CD8-positive, alpha-beta memory T cell (primary cell): Measurements from ENCODE around the gene PRR30. TPM values are rescaled to one million over a fixed set of nuclear protein-coding genes. Genes with fewer than 3 reads are reported as not detected.
A peak's percentile ranks its signal among the peaks of the same experiment; 100 is the strongest.

ENCODE experiments used
- CTCF ChIA-PET: fragments of 350-600 bp; sonication (Branson Sonifier 250); formaldehyde crosslinking; loops from one replicate; lab custom pipeline; 2021; ENCODE audit warnings: antibody characterized with exemption; lab: Charles Lee
- POLR2A ChIA-PET: fragments of 350-600 bp; sonication (Branson Sonifier 250); formaldehyde crosslinking; loops from one replicate; lab custom pipeline; 2021; ENCODE audit warnings: antibody characterized with exemption; lab: Charles Lee
- DNase-seq, 5 donors: peaks; one replicate each; pipeline versions ENCODE4 v3.0.0 to v3.0.0-alpha.2; 2020 to 2022; ENCODE audit warnings: mixed read lengths in 1 of 5
- H3K27ac ChIP-seq: one replicate; pipeline ENCODE4 v1.7.0; 2013; ENCODE audit warnings: low read depth, mild to moderate bottlenecking, low read length, moderate library complexity
- H3K27me3 ChIP-seq: 2 replicates; pipeline ENCODE4 v1.7.0; 2013; ENCODE audit warnings: low read length, mild to moderate bottlenecking; ENCODE audit not compliant: insufficient read depth, poor library complexity, severe bottlenecking
- H3K36me3 ChIP-seq: 2 replicates; pipeline ENCODE4 v1.7.0; 2013; ENCODE audit warnings: mild to moderate bottlenecking, low read length, moderate library complexity; ENCODE audit not compliant: insufficient read depth
- H3K4me1 ChIP-seq: 2 replicates; pipeline ENCODE4 v1.7.0; 2013; ENCODE audit warnings: mild to moderate bottlenecking, low read length, moderate library complexity; ENCODE audit not compliant: insufficient read depth
- H3K4me3 ChIP-seq: 2 replicates; pipeline ENCODE4 v1.7.0; 2013; ENCODE audit warnings: mild to moderate bottlenecking, low read length
- H3K9me3 ChIP-seq: 2 replicates; pipeline ENCODE4 v1.7.0; 2013; ENCODE audit warnings: mild to moderate bottlenecking, low read length
- H3K27ac Mint-ChIP-seq, 8 donors: one replicate each; pipeline ENCODE4 v1.8.0; 2020 to 2021; ENCODE audit warnings: mixed read lengths in 8 of 8, mild to moderate bottlenecking in 6 of 8, inconsistent platforms in 3 of 8, moderate library complexity in 3 of 8
- H3K27me3 Mint-ChIP-seq, 2 donors: one replicate each; pipeline ENCODE4 v1.8.0; 2020 to 2021; ENCODE audit warnings: mixed read lengths in 2 of 2, mild to moderate bottlenecking in 1 of 2, moderate library complexity in 1 of 2
- H3K36me3 Mint-ChIP-seq, 3 donors: one replicate each; pipeline ENCODE4 v1.8.0; 2020 to 2021; ENCODE audit warnings: mixed read lengths in 3 of 3, inconsistent platforms in 1 of 3, mild to moderate bottlenecking in 1 of 3
- H3K4me1 Mint-ChIP-seq, 3 donors: one replicate each; pipeline ENCODE4 v1.8.0; 2020 to 2021; ENCODE audit warnings: mixed read lengths in 3 of 3, inconsistent platforms in 1 of 3, mild to moderate bottlenecking in 1 of 3
- H3K4me3 Mint-ChIP-seq, 7 donors: one replicate each; pipeline ENCODE4 v1.8.0; 2020 to 2021; ENCODE audit warnings: mixed read lengths in 7 of 7, mild to moderate bottlenecking in 6 of 7, moderate library complexity in 4 of 7, inconsistent platforms in 2 of 7
- H3K9me3 Mint-ChIP-seq, 5 donors: one replicate each; pipeline ENCODE4 v1.8.0; 2020 to 2022; ENCODE audit warnings: mixed read lengths in 5 of 5, mild to moderate bottlenecking in 3 of 5, moderate library complexity in 2 of 5, inconsistent platforms in 1 of 5
- polyA plus RNA-seq: library from polyadenylated mRNA; unstranded; fragments of 300-500 nt; fragmentation: Illumina TruSeq; gene quantifications from one replicate; pipeline ENCODE4 v1.2.3, GENCODE V29; 2021
- total RNA-seq, 2 experiments: library from RNA; stranded (reverse); gene quantifications; one replicate each; pipeline ENCODE4 v1.2.3, GENCODE V29; 2021

Gene PRR30
- total and polyA plus RNA-seq, 3 experiments from 2014 or later: not detected

- peak overlapping the region in 1 of 8 donors; percentile 17 for H3K27ac Mint-ChIP-seq
- H3K4me1 Mint-ChIP-seq: peaks cover 8 to 16% (median 8%) of the 10 kb centered on the region in 3 donors
- POLR2A ChIA-PET: no interaction called here
- CTCF ChIA-PET: no interaction called here
- peaks cover 0 to 2% of the 10 kb centered on the region in 2 donors for H3K27me3 Mint-ChIP-seq
- H3K36me3 Mint-ChIP-seq: peaks cover 0 to 9% (median 4%) of the 10 kb centered on the region in 3 donors
- no peak for DNase-seq
- no peaks in the 10 kb centered on the region for H3K9me3 ChIP-seq
- H3K4me1 ChIP-seq: peaks cover 8% of the 10 kb centered on the region
- H3K27me3 ChIP-seq: no peaks in the 10 kb centered on the region
- no peak overlapping the region for H3K4me3 ChIP-seq
- H3K4me3 Mint-ChIP-seq: peak overlapping the region in 1 of 7 donors; percentile 5
- no peaks in the 10 kb centered on the region for H3K36me3 ChIP-seq
- no peak overlapping the region for H3K27ac ChIP-seq
- peaks cover 0 to 5% (median 2%) of the 10 kb centered on the region in 5 donors for H3K9me3 Mint-ChIP-seq
These were observed 1.1 kb downstream of the PRR30 start for GRCh38 chr2:27138111-27138510.

- H3K9me3 Mint-ChIP-seq: peaks cover 0 to 2% (median 0%) of the 10 kb centered on the region in 5 donors
These were observed 1.8 kb downstream of the PRR30 start for GRCh38 chr2:27137322-27137935.

GRCh38 chr2:27136751-27137150 is 2.5 kb downstream of the PRR30 start:
- CTCF ChIA-PET: interaction anchor here (1.2 kb wide), 1 partner anchor 12 kb away, joined by 4 read pairs; no protein-coding TSS in a partner anchor
- Histone ChIP-seq H3K4me3 (no peak overlapping the region), H3K4me1 (peaks cover 15% of the 10 kb centered on the region), H3K27me3 (no peaks in the 10 kb centered on the region), H3K27ac (no peak overlapping the region), H3K36me3 (peaks cover 5% of the 10 kb centered on the region), H3K9me3 (no peaks in the 10 kb centered on the region)
- Mint-ChIP-seq H3K27ac (peak overlapping the region in 1 of 8 donors; percentile 71), H3K36me3 (peaks cover 0 to 20% (median 0%) of the 10 kb centered on the region in 3 donors), H3K4me3 (no peak overlapping the region), H3K4me1 (peaks cover 16 to 27% (median 19%) of the 10 kb centered on the region in 3 donors), H3K9me3 (peaks cover 0 to 2% (median 0%) of the 10 kb centered on the region in 5 donors), H3K27me3 (peaks cover 0 to 2% of the 10 kb centered on the region in 2 donors)
- DNase-seq: no peak
- POLR2A ChIA-PET: no interaction called here

More at GRCh38 chr2:27137322-27137935, 1.8 kb downstream of the PRR30 start:
- POLR2A ChIA-PET: no interaction called here
- H3K4me3 ChIP-seq: no peak overlapping the region
- H3K9me3 ChIP-seq: no peaks in the 10 kb centered on the region
- no peak overlapping the region for H3K4me3 Mint-ChIP-seq
- peaks cover 0 to 16% (median 0%) of the 10 kb centered on the region in 3 donors for H3K36me3 Mint-ChIP-seq
- peaks cover 15 to 23% (median 15%) of the 10 kb centered on the region in 3 donors for H3K4me1 Mint-ChIP-seq
- H3K27ac ChIP-seq: no peak overlapping the region
- H3K27me3 ChIP-seq: no peaks in the 10 kb centered on the region
- CTCF ChIA-PET: interaction anchor here (1.2 kb wide), 1 partner anchor 13 kb away, joined by 4 read pairs; no protein-coding TSS in a partner anchor
- peaks cover 0 to 2% of the 10 kb centered on the region in 2 donors for H3K27me3 Mint-ChIP-seq
- no peak for DNase-seq
- H3K27ac Mint-ChIP-seq: peak overlapping the region in 1 of 8 donors; percentile 17
- no peaks in the 10 kb centered on the region for H3K36me3 ChIP-seq
- H3K4me1 ChIP-seq: peaks cover 15% of the 10 kb centered on the region

- no peaks in the 10 kb centered on the region for H3K9me3 ChIP-seq
- Mint-ChIP-seq H3K4me3 (peak overlapping the region; percentile 23 to 97 (median 93)), H3K9me3 (peaks cover 0 to 2% (median 0%) of the 10 kb centered on the region in 5 donors), H3K27ac (peak overlapping the region in 4 of 8 donors; percentile 72 to 98 (median 80)), H3K4me1 (peaks cover 19 to 31% (median 21%) of the 10 kb centered on the region in 3 donors), H3K27me3 (peaks cover 0 to 2% of the 10 kb centered on the region in 2 donors), H3K36me3 (peaks cover 0 to 32% (median 0%) of the 10 kb centered on the region in 3 donors)
- H3K4me3 ChIP-seq: no peak overlapping the region
- H3K27ac ChIP-seq: no peak overlapping the region
- POLR2A ChIA-PET: no interaction called here
- CTCF ChIA-PET: interaction anchor here (3.6 kb wide), 1 partner anchor 11 kb away, joined by 24 read pairs; the partner anchor contains the start of gene ABHD1
- peaks cover 15% of the 10 kb centered on the region for H3K36me3 ChIP-seq
- no peak for DNase-seq
- H3K27me3 ChIP-seq: no peaks in the 10 kb centered on the region
- peaks cover 15% of the 10 kb centered on the region for H3K4me1 ChIP-seq
These were observed 3.7 kb downstream of the PRR30 start for GRCh38 chr2:27135478-27135955.

GRCh38 chr2:27134781-27135477 is 4.3 kb downstream of the PRR30 start:
- H3K27ac Mint-ChIP-seq: peak overlapping the region; percentile 76 to 98 (median 96)
- H3K4me1 Mint-ChIP-seq: peaks cover 19 to 31% (median 21%) of the 10 kb centered on the region in 3 donors
- H3K27me3 ChIP-seq: no peaks in the 10 kb centered on the region
- H3K36me3 Mint-ChIP-seq: peaks cover 0 to 37% (median 0%) of the 10 kb centered on the region in 3 donors
- peaks cover 15% of the 10 kb centered on the region for H3K36me3 ChIP-seq
- peak overlapping the region; percentile 89 to 97 (median 94) for H3K4me3 Mint-ChIP-seq
- no peaks in the 10 kb centered on the region for H3K9me3 ChIP-seq
- DNase-seq: no peak
- peak overlapping the region; percentile 86 for H3K4me3 ChIP-seq
- peaks cover 0 to 2% (median 0%) of the 10 kb centered on the region in 5 donors for H3K9me3 Mint-ChIP-seq
- peaks cover 15% of the 10 kb centered on the region for H3K4me1 ChIP-seq
- peak overlapping the region; percentile 91 for H3K27ac ChIP-seq
- ChIA-PET CTCF (interaction anchor here (2.0 to 3.6 kb wide), 2 partner anchors 11 to 48 kb away, joined by 6 to 24 read pairs; partner anchors contain the start of genes ABHD1 and KHK), POLR2A (interaction anchor here (1.9 to 2.6 kb wide), 2 partner anchors 11 to 64 kb away, joined by 5 to 27 read pairs; partner anchors contain the start of genes ABHD1 and OST4)
- H3K27me3 Mint-ChIP-seq: peaks cover 0 to 2% of the 10 kb centered on the region in 2 donors

- Histone ChIP-seq H3K36me3 (peaks cover 15% of the 10 kb centered on the region), H3K4me3 (peak within 1 kb of the TSS; percentile 86), H3K9me3 (no peaks in the 10 kb centered on the region), H3K27ac (peak within 1 kb of the TSS; percentile 91), H3K27me3 (no peaks in the 10 kb centered on the region), H3K4me1 (peaks cover 15% of the 10 kb centered on the region)
- Mint-ChIP-seq H3K27ac (peak within 1 kb of the TSS; percentile 83 to 98 (median 97)), H3K27me3 (peaks cover 0 to 2% of the 10 kb centered on the region in 2 donors), H3K4me3 (peak within 1 kb of the TSS; percentile 89 to 97 (median 94)), H3K4me1 (peaks cover 21 to 31% (median 21%) of the 10 kb centered on the region in 3 donors), H3K36me3 (peaks cover 0 to 44% (median 0%) of the 10 kb centered on the region in 3 donors), H3K9me3 (peaks cover 0 to 2% (median 0%) of the 10 kb centered on the region in 5 donors)
- ChIA-PET POLR2A (interaction anchor here (0.6 to 2.6 kb wide), 4 partner anchors 10 to 145 kb away, joined by 3 to 27 read pairs (median 6); partner anchors contain the start of genes ABHD1, ATRAID, OST4 and SLC5A6), CTCF (interaction anchor here (0.9 to 3.6 kb wide), 3 partner anchors 10 to 172 kb away, joined by 3 to 24 read pairs (median 6); partner anchors contain the start of genes ABHD1 and KHK)
- peak; percentile 97 to 99 (median 98) for DNase-seq
These were observed 5.1 kb downstream of the PRR30 start, which contains the start of gene PREB for GRCh38 chr2:27133905-27134780. TSS of gene PREB (minus strand) at chr2:27134636. CDS start at chr2:27134421, 215 bp downstream.
